Stimulated activated CD8-positive, alpha-beta memory T cell treated with anti-CD3 and anti-CD28 coated beads, Interleukin-12 subunit alpha, Interleukin-12 subunit beta, amount 100 ng/mL, for 1 hour (primary cell): ENCODE results near the gene GLI3.

ENCODE experiments used
- DNase-seq: peaks from one replicate; pipeline ENCODE4 v3.0.0-alpha.2; 2020; ENCODE audit warnings: low read depth

Gene GLI3

GRCh38 chr7:42033480-42033879 lies 203.5 kb downstream of the GLI3 start:
- DNase-seq, result no peak

GRCh38 chr7:42029405-42029804 lies 207.6 kb downstream of the GLI3 start:
- no peak for DNase-seq

- DNase-seq, result no peak
Observed at GRCh38 chr7:42027521-42027920, 209.5 kb downstream of the GLI3 start.

- DNase-seq, result no peak
Observed at GRCh38 chr7:42026622-42027197, 210.3 kb downstream of the GLI3 start.

GRCh38 chr7:42025635-42026375 lies 211.2 kb downstream of the GLI3 start:
- DNase-seq, result no peak

- no peak for DNase-seq
Observed at GRCh38 chr7:42024537-42024936, 212.5 kb downstream of the GLI3 start.

- no peak for DNase-seq
Observed at GRCh38 chr7:42023262-42023661, 213.7 kb downstream of the GLI3 start.

- no peak for DNase-seq
Observed at GRCh38 chr7:42022791-42023190, 214.2 kb downstream of the GLI3 start.

GRCh38 chr7:42022056-42022455 lies 215.0 kb downstream of the GLI3 start:
- DNase-seq, result no peak

GRCh38 chr7:42021631-42022030 lies 215.4 kb downstream of the GLI3 start:
- DNase-seq, result no peak

- DNase-seq, result no peak
Observed at GRCh38 chr7:42020061-42020460, 216.9 kb downstream of the GLI3 start.

- no peak for DNase-seq
Observed at GRCh38 chr7:42017349-42017986, 219.5 kb downstream of the GLI3 start.

GRCh38 chr7:42016517-42016916 lies 220.5 kb downstream of the GLI3 start:
- no peak for DNase-seq

GRCh38 chr7:42014625-42015618 lies 222.1 kb downstream of the GLI3 start:
- no peak for DNase-seq

GRCh38 chr7:42012786-42013360 lies 224.1 kb downstream of the GLI3 start:
- no peak for DNase-seq

GRCh38 chr7:42012313-42012712 lies 224.7 kb downstream of the GLI3 start:
- DNase-seq, result no peak

GRCh38 chr7:42011846-42012245 lies 225.2 kb downstream of the GLI3 start:
- DNase-seq, result no peak

GRCh38 chr7:42010751-42011150 lies 226.3 kb downstream of the GLI3 start:
- no peak for DNase-seq

GRCh38 chr7:42006801-42007513 lies 230.1 kb downstream of the GLI3 start:
- no peak for DNase-seq

GRCh38 chr7:42002654-42003053 lies 234.4 kb downstream of the GLI3 start:
- DNase-seq, result no peak

GRCh38 chr7:41999736-42000283 lies 237.2 kb downstream of the GLI3 start:
- no peak for DNase-seq
